Cardiac ventricle fibroblast (primary cell): Measurements from ENCODE around the gene RBM10. TPM values are rescaled to one million over a fixed set of nuclear protein-coding genes. Genes with fewer than 3 reads are reported as not detected.

Source experiments
- total RNA-seq: library from RNA; depleted of rRNA; stranded (reverse); fragments of >200 nt; gene quantifications from 2 replicates; pipeline ENCODE4 v1.2.3, GENCODE V29; 2015

RBM10 gene, protein sequence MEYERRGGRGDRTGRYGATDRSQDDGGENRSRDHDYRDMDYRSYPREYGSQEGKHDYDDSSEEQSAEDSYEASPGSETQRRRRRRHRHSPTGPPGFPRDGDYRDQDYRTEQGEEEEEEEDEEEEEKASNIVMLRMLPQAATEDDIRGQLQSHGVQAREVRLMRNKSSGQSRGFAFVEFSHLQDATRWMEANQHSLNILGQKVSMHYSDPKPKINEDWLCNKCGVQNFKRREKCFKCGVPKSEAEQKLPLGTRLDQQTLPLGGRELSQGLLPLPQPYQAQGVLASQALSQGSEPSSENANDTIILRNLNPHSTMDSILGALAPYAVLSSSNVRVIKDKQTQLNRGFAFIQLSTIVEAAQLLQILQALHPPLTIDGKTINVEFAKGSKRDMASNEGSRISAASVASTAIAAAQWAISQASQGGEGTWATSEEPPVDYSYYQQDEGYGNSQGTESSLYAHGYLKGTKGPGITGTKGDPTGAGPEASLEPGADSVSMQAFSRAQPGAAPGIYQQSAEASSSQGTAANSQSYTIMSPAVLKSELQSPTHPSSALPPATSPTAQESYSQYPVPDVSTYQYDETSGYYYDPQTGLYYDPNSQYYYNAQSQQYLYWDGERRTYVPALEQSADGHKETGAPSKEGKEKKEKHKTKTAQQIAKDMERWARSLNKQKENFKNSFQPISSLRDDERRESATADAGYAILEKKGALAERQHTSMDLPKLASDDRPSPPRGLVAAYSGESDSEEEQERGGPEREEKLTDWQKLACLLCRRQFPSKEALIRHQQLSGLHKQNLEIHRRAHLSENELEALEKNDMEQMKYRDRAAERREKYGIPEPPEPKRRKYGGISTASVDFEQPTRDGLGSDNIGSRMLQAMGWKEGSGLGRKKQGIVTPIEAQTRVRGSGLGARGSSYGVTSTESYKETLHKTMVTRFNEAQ
- 21.5 and 27.3 TPM in 2 replicates for total RNA-seq

DNA sequence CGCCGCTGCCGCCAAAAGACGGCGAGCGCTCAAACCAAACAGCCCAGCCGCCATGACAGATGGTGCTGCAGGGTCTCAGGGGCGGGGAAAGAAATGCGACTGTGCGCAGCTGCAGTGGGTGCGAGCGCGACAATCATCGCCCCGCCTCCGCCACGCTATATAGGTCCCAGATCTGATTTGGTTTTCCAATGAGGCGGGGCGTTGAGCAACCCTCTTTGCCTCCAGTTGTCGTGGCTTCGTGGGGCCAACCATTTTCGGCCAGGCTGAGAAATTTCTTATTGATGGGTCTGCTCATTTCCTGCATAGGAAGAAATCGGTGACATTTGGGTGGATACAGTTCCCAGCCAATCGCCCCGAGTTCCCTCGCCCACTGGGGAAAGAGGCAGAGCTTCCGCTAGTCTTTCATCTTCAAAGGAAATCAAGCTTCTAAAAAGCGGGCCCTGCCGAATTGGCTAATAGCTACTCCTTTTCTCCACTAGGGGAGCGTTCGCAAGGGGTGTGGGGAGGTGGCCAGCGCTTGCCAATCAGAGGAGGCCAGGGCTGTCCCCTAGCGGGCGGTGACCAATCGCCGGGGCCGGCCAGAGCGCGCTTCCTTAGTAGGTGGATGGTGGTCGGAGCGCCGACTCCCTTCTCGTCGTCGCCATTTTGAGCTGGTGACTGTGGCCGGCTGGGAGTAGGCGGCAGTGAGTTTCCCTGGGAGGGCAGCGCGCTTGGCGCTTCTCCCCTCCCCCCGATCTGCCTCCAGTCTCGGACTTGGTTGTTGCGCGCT, at the start of gene RBM10, which contains the start of gene NDUFB11:
RBM10 (plus strand) TSS at position 596 of the 769 bp plus-strand sequence. CDS start 2,261 bp downstream, outside the sequence.
NDUFB11 (minus strand) TSS at position 77 of the 769 bp plus-strand sequence; CDS start at position 54, 23 bp downstream.

DNA sequence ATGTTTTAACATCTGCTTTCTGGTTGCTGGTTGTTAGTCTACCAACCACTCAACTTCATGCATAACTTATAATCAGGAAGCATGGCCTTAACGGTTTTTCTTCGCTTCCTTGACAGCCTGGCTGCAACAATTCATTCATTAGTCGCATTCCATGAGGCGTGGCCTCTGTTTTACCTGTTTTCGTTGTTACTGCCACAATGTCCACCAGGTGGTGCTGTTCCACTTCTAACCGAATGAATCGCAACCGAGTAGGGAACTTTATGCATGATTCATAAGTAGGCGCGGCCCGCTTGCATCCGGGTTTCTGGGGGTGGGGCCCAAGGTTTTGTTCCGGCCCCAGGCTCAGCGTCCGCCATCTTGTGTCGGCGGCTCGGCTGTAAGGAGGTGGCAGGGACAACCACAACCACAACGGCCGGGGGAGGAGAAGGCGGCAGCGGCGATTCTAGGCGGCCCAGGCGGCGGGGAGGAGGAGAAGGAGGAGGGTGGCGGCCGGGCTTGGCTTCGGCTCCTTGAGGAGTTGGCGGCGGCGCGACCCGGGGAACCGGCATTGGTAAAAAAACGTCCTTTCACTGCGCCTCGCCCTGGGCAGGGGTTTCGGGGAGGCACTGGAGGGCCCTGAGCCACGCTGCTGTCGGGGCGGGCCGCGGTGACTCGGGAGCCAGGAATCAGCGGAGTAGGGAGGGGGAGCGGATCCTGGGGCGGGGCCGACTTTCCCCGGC, 48.6 kb downstream of the RBM10 start, which contains the start of gene UBA1:
UBA1 (plus strand) TSS at position 355 of the 719 bp plus-strand sequence. CDS start 4,974 bp downstream, outside the sequence.

DNA sequence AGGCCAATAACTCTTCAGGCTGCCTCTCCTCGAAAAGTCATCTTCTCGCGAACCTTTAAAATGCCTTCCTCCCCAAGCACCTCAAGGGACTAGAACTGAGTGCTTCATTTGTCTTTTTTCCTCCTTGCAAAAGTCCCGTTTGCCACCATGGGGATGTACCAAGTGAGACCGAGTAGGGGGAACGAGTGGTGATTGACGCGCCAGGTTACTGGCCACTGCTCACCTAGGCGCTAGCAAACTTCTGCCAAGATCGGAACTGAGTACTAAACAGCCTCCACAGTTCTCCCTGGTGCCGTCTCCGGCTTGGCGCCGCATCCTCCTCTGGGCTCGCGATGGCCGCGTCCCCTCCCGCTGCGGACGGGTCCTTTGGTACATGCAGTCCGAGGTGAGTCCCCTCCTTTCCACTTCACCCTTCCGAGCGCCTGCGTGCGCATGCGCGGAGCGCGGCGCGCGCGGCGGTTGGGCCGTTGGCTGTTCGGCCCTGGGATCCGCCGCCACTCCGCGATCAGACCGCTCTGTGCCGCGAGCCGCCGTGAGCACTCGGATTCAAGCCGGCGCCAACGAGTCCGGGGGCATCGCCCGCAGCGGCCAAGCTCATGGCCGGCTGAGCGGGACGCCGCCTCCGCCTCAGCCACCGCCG, 73.4 kb downstream of the RBM10 start, which contains the start of gene CDK16:
CDK16 (plus strand) TSS at position 402 of the 640 bp plus-strand sequence. CDS start 4,877 bp downstream, outside the sequence.

DNA sequence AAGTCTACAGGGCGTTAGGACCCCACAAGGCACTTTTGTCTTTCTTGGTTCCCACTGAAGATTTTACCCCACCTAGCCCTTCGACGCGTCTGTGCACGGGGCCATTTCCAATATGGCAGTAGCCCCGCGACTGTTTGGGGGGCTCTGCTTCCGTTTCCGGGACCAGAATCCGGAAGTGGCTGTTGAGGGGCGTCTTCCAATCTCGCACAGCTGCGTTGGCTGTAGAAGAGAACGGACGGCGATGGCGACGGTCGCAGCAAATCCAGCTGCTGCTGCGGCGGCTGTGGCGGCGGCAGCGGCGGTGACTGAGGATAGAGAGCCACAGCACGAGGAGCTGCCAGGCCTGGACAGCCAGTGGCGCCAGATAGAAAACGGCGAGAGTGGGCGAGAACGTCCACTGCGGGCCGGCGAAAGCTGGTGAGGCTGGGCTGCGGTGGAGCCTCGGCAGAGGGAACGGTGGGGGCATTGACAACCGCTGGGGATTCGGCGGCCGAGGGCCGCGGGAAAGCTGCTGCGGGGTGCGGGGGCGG, 87.8 kb downstream of the RBM10 start, which contains the start of gene USP11:
USP11 (plus strand) TSS at position 207 of the 530 bp plus-strand sequence; CDS start at position 242, 35 bp downstream.

Other genes starting within 250 kb of the RBM10 start
- gene JADE3, start 232.8 kb upstream of the RBM10 start, total RNA-seq: 3.1 and 5.9 TPM in 2 replicates
- 0.12 and 0.15 TPM in 2 replicates for gene RGN, start 66.8 kb upstream of the RBM10 start, total RNA-seq
- 44.9 and 57.3 TPM in 2 replicates for gene NDUFB11, start 519 bp upstream of the RBM10 start, total RNA-seq
- gene UBA1, start 48.6 kb downstream of the RBM10 start, total RNA-seq: 123 and 127 TPM in 2 replicates
- 56.9 and 75.4 TPM in 2 replicates for gene CDK16, start 73.5 kb downstream of the RBM10 start, total RNA-seq
- gene USP11, start 87.8 kb downstream of the RBM10 start, total RNA-seq: 25.4 and 31.3 TPM in 2 replicates
- 0.12 TPM in 1 of 2 replicates, not detected in the other for gene ZNF157, start 225.4 kb downstream of the RBM10 start, total RNA-seq